ENCODE data around the gene CLEC1A.

CLEC1A gene

DNA sequence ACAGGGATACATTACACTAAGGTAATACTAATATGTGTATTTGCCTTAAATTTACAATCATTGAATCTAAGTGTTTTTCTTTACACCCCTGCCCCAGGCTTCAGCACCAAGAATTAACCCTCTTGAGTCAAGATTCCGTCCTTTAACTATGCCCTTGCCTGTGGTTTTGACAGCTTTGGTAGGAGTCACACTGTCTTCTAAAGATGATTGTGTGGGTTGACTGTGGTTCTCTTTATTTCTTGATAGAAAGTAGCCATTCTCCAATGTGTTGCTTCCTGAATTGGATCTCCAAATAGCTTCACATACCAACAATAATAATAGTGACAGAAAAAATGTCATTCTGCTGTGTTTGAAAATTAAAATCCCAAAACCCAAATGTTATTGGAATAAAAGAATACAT is 27.6 kb upstream of the CLEC1A start:
- H3K36me3 ChIP-seq (ENCODE audit: control insufficient read depth, insufficient read depth, low read length), result no peaks in the 10 kb centered on the region
- H3K9me3 ChIP-seq (ENCODE audit: control insufficient read depth, low read length), result no peaks in the 10 kb centered on the region
- no peak overlapping the region for H3K27ac ChIP-seq (ENCODE audit: low read depth, low read length, severe bottlenecking)
- no peak overlapping the region for H3K4me3 ChIP-seq (ENCODE audit: extremely low read depth, insufficient read depth, low read length, poor library complexity, severe bottlenecking)
- peaks cover 4% of the 10 kb centered on the region for H3K4me1 ChIP-seq (ENCODE audit: control insufficient read depth, insufficient read depth, low read length, poor library complexity, severe bottlenecking)
- no CpG with 5 or more reads among the region's 1 CpG for WGBS, 2 experiments (ENCODE audit: insufficient coverage in 2 of 2)

DNA sequence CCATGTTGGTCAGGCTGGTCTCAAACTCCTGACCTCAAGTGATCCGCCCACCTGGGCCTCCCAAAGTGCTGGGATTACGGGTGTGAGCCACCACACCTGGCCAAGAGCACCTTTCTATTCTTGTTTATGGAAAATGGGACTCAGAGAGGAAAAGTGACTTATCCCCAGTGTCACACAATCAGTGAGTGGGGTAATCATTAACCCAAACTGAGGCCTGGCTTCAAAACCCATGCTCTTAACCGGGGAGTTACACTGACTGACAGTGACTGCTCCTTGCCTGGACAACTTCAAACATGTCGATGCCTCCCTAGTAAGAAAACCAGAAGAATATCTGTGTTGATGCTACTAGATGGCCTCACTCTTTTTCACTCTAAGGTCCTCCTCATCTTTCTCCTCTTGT is 23.9 kb upstream of the CLEC1A start:
- H3K36me3 ChIP-seq (ENCODE audit: control insufficient read depth, insufficient read depth, low read length), result no peaks in the 10 kb centered on the region
- 38 to 65% methylated on average over 2 of the region's 4 CpGs for WGBS, 2 experiments (ENCODE audit: insufficient coverage in 2 of 2)
- no peaks in the 10 kb centered on the region for H3K4me1 ChIP-seq (ENCODE audit: control insufficient read depth, insufficient read depth, low read length, poor library complexity, severe bottlenecking)

DNA sequence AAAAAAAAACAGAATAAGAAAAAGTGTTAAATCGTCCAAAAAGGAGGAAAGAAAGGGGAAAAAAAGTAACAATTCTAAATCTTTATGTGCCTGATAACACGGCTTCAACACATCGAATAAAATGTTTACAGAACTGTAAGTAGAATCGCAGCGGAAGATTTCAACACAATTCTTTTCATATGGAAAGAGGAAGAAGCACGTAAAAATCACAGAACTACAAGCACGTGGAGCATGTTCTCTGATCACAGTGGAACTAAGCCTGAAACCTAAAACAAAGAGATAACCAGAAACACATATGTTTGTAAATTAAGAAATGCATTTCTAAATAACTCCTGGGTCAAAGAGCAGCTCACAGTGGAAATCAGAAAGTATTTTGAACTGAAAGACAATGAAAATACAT is 22.5 kb upstream of the CLEC1A start:
- H3K36me3 ChIP-seq (ENCODE audit: control insufficient read depth, insufficient read depth, low read length), result no peaks in the 10 kb centered on the region
- 81 to 83% methylated on average over 2 to 5 of the region's 7 CpGs for WGBS, 2 experiments (ENCODE audit: insufficient coverage in 2 of 2)
- no peak overlapping the region for H3K27ac ChIP-seq (ENCODE audit: low read depth, low read length, severe bottlenecking)
- no peaks in the 10 kb centered on the region for H3K4me1 ChIP-seq (ENCODE audit: control insufficient read depth, insufficient read depth, low read length, poor library complexity, severe bottlenecking)
- H3K4me3 ChIP-seq (ENCODE audit: extremely low read depth, insufficient read depth, low read length, poor library complexity, severe bottlenecking), result no peak overlapping the region
- H3K9me3 ChIP-seq (ENCODE audit: control insufficient read depth, low read length), result no peaks in the 10 kb centered on the region

More for the DNA sequence above, 23.9 kb upstream of the CLEC1A start:
- Histone ChIP-seq H3K27ac (ENCODE audit: low read depth, low read length, severe bottlenecking) (no peak overlapping the region), H3K4me3 (ENCODE audit: extremely low read depth, insufficient read depth, low read length, poor library complexity, severe bottlenecking) (no peak overlapping the region), H3K9me3 (ENCODE audit: control insufficient read depth, low read length) (no peaks in the 10 kb centered on the region)

DNA sequence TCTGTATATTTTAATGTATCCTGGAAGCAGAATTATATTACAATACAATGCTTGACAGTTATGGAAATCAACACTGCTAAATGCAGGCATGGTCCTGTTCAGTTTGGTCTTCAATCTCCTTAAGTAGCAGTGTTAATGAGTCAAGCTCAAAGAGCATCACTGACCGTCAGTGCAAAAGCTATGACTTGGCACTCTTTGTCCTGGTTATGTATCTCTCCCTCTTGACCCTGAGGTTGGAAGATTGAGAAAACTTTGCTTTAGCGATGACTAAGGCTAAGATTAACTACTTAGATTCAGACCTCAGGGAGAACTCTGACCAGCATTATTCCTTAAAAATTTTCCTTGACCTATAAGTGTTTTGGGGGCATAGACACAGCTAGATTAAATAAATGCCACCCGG is 20.3 kb upstream of the CLEC1A start:
- Histone ChIP-seq H3K4me1 (ENCODE audit: control insufficient read depth, insufficient read depth, low read length, poor library complexity, severe bottlenecking) (no peaks in the 10 kb centered on the region), H3K9me3 (ENCODE audit: control insufficient read depth, low read length) (no peaks in the 10 kb centered on the region), H3K4me3 (ENCODE audit: extremely low read depth, insufficient read depth, low read length, poor library complexity, severe bottlenecking) (no peak overlapping the region), H3K36me3 (ENCODE audit: control insufficient read depth, insufficient read depth, low read length) (no peaks in the 10 kb centered on the region), H3K27ac (ENCODE audit: low read depth, low read length, severe bottlenecking) (no peak overlapping the region)
- 71 to 92% methylated on average over 1 to 2 of the region's 3 CpGs for WGBS, 2 experiments (ENCODE audit: insufficient coverage in 2 of 2)

DNA sequence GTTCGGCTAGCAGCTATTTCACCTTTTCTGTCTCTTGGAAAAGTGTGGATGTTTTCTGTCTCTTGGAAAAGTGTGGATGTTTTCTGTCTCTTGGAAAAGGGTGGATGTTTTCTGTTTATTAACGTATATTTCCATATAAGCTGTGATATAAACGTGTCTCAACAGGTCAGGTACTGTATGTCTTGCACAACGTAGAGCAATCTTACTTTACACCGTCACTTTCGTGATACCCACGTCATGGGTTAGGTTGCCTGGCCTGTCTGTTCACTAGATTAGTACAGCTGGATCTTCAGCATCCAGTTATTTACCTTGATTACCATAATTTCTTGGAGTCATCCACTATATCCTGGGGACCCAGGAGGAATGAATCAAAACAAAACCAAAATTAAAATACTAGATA is 17.1 kb upstream of the CLEC1A start:
- WGBS, 2 experiments (ENCODE audit: insufficient coverage in 2 of 2), result 93 to 99% methylated on average over 5 to 6 of the region's 7 CpGs
- Histone ChIP-seq H3K4me3 (ENCODE audit: extremely low read depth, insufficient read depth, low read length, poor library complexity, severe bottlenecking) (no peak overlapping the region), H3K9me3 (ENCODE audit: control insufficient read depth, low read length) (peaks cover 5% of the 10 kb centered on the region), H3K27ac (ENCODE audit: low read depth, low read length, severe bottlenecking) (no peak overlapping the region), H3K36me3 (ENCODE audit: control insufficient read depth, insufficient read depth, low read length) (no peaks in the 10 kb centered on the region), H3K4me1 (ENCODE audit: control insufficient read depth, insufficient read depth, low read length, poor library complexity, severe bottlenecking) (no peaks in the 10 kb centered on the region)

DNA sequence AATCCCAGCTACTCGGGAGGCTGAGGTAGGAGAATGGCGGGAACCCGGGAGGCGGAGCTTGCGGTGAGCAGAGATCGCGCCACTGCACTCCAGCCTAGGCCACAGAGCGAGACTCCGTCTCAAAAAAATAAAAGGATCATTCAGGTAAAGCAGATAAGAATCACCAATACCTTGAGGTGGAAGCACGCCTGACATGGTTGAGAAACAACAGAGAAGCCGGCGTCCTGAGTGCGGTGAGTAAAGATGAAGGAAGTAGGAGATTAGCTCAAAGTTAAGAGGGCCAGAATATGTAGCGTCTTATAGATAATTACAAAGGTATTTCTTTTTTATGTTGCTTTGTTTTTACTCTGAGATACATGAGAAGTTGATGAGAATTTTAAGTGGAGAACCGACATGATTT is 16.5 kb upstream of the CLEC1A start:
- Histone ChIP-seq H3K4me1 (ENCODE audit: control insufficient read depth, insufficient read depth, low read length, poor library complexity, severe bottlenecking) (no peaks in the 10 kb centered on the region), H3K36me3 (ENCODE audit: control insufficient read depth, insufficient read depth, low read length) (no peaks in the 10 kb centered on the region), H3K9me3 (ENCODE audit: control insufficient read depth, low read length) (peaks cover 5% of the 10 kb centered on the region), H3K4me3 (ENCODE audit: extremely low read depth, insufficient read depth, low read length, poor library complexity, severe bottlenecking) (no peak overlapping the region), H3K27ac (ENCODE audit: low read depth, low read length, severe bottlenecking) (no peak overlapping the region)
- WGBS, 2 experiments (ENCODE audit: insufficient coverage in 2 of 2), result 92 to 97% methylated on average over 10 to 14 of the region's 15 CpGs

DNA sequence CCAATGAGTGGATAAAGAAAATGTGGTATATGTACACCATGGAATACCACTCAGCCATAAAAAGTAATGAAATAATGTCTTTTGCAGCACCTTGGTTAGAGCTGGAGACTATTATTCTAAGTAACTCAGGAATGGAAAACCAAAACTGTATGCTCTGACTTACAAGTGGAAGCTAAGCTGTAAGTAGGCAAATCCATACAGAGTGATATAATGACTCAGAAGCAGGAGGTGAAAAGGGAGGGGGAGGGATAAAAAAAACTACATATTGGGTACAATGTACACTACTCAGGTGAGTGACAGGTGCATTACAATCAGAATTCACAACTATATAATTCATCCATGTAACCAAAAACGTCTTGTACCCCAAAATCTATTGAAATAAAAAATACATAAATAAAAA is 15.1 kb upstream of the CLEC1A start:
- Histone ChIP-seq H3K4me1 (ENCODE audit: control insufficient read depth, insufficient read depth, low read length, poor library complexity, severe bottlenecking) (no peaks in the 10 kb centered on the region), H3K27ac (ENCODE audit: low read depth, low read length, severe bottlenecking) (no peak overlapping the region), H3K4me3 (ENCODE audit: extremely low read depth, insufficient read depth, low read length, poor library complexity, severe bottlenecking) (no peak overlapping the region), H3K36me3 (ENCODE audit: control insufficient read depth, insufficient read depth, low read length) (no peaks in the 10 kb centered on the region), H3K9me3 (ENCODE audit: control insufficient read depth, low read length) (peaks cover 5% of the 10 kb centered on the region)
- WGBS, 2 experiments (ENCODE audit: insufficient coverage in 2 of 2), result no CpG with 5 or more reads among the region's 1 CpG

DNA sequence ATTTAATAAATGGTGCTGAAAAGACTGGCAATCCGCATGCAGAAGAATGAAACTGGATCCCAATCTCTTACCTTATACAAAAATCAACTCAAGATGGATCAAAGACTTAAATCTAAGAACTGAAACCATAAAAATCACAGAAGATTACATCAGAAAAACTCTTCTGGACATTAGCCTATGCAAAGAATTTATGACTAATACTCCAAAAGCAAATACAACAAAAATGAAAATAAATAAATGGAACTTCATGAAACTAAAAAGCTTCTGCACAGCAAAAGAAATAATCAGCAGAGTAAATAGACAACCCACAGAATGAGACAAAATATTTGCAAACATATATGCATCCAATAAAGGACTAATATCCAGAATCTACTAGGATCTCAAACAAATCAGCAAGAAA is 14.3 kb upstream of the CLEC1A start:
- H3K27ac ChIP-seq (ENCODE audit: low read depth, low read length, severe bottlenecking), result no peak overlapping the region
- H3K9me3 ChIP-seq (ENCODE audit: control insufficient read depth, low read length), result peaks cover 5% of the 10 kb centered on the region
- H3K4me3 ChIP-seq (ENCODE audit: extremely low read depth, insufficient read depth, low read length, poor library complexity, severe bottlenecking), result no peak overlapping the region
- H3K36me3 ChIP-seq (ENCODE audit: control insufficient read depth, insufficient read depth, low read length), result no peaks in the 10 kb centered on the region
- H3K4me1 ChIP-seq (ENCODE audit: control insufficient read depth, insufficient read depth, low read length, poor library complexity, severe bottlenecking), result no peaks in the 10 kb centered on the region
- WGBS, 2 experiments (ENCODE audit: insufficient coverage in 2 of 2), result 100% methylated on average over 1 of the region's 1 CpG; no CpG with 5 or more reads in 1 of the 2 experiments

DNA sequence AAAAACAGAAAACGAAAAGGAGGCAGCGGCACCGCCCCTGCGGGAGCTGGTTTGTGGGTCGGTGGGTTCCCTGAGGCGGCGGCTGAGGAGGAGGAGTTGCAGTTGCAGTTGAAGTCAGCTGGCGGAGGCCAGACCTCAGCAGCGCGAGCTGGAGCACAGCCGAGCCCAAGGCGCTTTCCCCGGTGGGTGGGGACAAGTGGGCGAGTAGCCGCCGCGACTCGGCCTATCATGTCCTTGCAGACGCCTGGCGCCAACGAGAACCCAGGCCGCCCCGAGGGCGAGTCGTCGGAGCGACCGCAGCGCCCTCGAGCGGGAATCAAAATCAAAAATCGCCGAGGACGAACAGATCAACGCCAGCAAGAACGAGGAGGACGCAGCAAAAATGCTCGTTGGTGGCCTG is 12.7 kb upstream of the CLEC1A start:
- Histone ChIP-seq H3K27ac (ENCODE audit: low read depth, low read length, severe bottlenecking) (no peak overlapping the region), H3K4me3 (ENCODE audit: extremely low read depth, insufficient read depth, low read length, poor library complexity, severe bottlenecking) (no peak overlapping the region), H3K4me1 (ENCODE audit: control insufficient read depth, insufficient read depth, low read length, poor library complexity, severe bottlenecking) (no peaks in the 10 kb centered on the region), H3K9me3 (ENCODE audit: control insufficient read depth, low read length) (peaks cover 5% of the 10 kb centered on the region), H3K36me3 (ENCODE audit: control insufficient read depth, insufficient read depth, low read length) (no peaks in the 10 kb centered on the region)
- 93 to 95% methylated on average over 34 to 37 of the region's 38 CpGs for WGBS, 2 experiments (ENCODE audit: insufficient coverage in 2 of 2)

DNA sequence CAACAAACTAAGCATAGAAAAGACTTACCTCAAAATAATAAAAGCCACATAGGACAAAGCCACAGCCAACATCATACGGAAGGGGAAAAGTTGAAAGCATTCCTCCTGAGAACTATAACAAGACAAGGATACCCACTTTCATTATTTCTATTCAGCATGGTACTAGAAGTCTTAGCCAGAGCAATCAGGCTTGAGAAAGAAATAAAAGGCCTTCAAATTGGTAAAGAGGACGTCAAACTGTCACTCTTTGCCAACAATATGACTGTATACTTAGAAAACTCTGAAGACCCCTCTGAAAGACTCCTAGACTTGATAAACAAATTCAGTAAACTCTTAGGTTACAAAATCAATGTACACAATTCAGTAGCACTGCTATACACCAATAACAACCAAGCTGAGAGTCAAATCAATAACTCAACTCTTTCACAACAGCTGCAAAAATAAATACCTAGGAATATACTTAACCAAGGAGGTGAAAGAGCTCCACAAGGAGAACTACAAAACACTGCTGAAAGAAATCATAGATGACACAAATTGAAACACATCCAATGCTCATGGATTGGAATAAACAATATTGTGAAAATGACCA is 11.6 kb upstream of the CLEC1A start:
- Histone ChIP-seq H3K27ac (ENCODE audit: low read depth, low read length, severe bottlenecking) (no peak overlapping the region), H3K4me3 (ENCODE audit: extremely low read depth, insufficient read depth, low read length, poor library complexity, severe bottlenecking) (no peak overlapping the region), H3K4me1 (ENCODE audit: control insufficient read depth, insufficient read depth, low read length, poor library complexity, severe bottlenecking) (no peaks in the 10 kb centered on the region), H3K9me3 (ENCODE audit: control insufficient read depth, low read length) (peaks cover 5% of the 10 kb centered on the region), H3K36me3 (ENCODE audit: control insufficient read depth, insufficient read depth, low read length) (no peaks in the 10 kb centered on the region)
- WGBS, 2 experiments (ENCODE audit: insufficient coverage in 2 of 2), result 100% methylated on average over 1 to 2 of the region's 2 CpGs

DNA sequence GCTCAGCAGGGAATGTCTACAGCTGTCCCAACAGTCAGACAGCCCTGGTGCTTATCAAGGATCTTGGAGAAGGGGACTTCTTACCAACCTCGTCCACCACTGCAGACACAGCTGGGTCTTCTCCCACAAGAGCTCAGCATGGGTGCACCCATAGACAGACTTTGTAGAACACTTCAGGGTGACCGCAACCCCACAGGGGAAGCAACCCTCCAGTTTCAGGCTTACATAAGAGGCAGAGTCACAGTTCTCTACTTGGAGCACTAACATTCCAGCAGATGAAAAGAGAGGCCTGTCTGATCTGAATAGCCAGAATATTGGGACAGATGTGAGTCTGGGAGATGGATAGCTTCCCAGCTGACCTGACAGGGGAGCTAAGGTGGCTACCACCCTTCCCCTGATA is 3.5 kb upstream of the CLEC1A start:
- H3K9me3 ChIP-seq (ENCODE audit: control insufficient read depth, low read length), result peaks cover 6% of the 10 kb centered on the region
- peaks cover 6% of the 10 kb centered on the region for H3K4me1 ChIP-seq (ENCODE audit: control insufficient read depth, insufficient read depth, low read length, poor library complexity, severe bottlenecking)
- H3K36me3 ChIP-seq (ENCODE audit: control insufficient read depth, insufficient read depth, low read length), result no peaks in the 10 kb centered on the region
- H3K4me3 ChIP-seq (ENCODE audit: extremely low read depth, insufficient read depth, low read length, poor library complexity, severe bottlenecking), result no peak overlapping the region
- H3K27ac ChIP-seq (ENCODE audit: low read depth, low read length, severe bottlenecking), result no peak overlapping the region
- 100% methylated on average over 1 of the region's 2 CpGs for WGBS, 2 experiments (ENCODE audit: insufficient coverage in 2 of 2)
